Fibroblast of upper back skin (primary cell): Measurements from ENCODE around the gene CDK7.

Experiments used
- DNase-seq: peaks from one replicate; pipeline ENCODE4 v3.0.0-alpha.2; 2013

Gene CDK7

GRCh38 chr5:69295088-69295754 is 60.5 kb downstream of the CDK7 start:
- peak; percentile 44 for DNase-seq

GRCh38 chr5:69299625-69300024 is 64.9 kb downstream of the CDK7 start:
- no peak for DNase-seq

- DNase-seq, result no peak
Measured at GRCh38 chr5:69300537-69301203, 66.0 kb downstream of the CDK7 start.

- no peak for DNase-seq
Measured at GRCh38 chr5:69305512-69305911, 70.8 kb downstream of the CDK7 start.

GRCh38 chr5:69308046-69308553 is 73.4 kb downstream of the CDK7 start:
- DNase-seq, result no peak

- no peak for DNase-seq
Measured at GRCh38 chr5:69309380-69309779, 74.7 kb downstream of the CDK7 start.

GRCh38 chr5:69312459-69313160 is 77.9 kb downstream of the CDK7 start:
- no peak for DNase-seq

GRCh38 chr5:69313428-69313827 is 78.7 kb downstream of the CDK7 start:
- DNase-seq, result no peak

GRCh38 chr5:69315972-69316371 is 81.3 kb downstream of the CDK7 start:
- no peak for DNase-seq

- DNase-seq, result no peak
Measured at GRCh38 chr5:69317391-69317790, 82.7 kb downstream of the CDK7 start.

GRCh38 chr5:69326365-69326764 is 91.7 kb downstream of the CDK7 start:
- DNase-seq, result no peak
